NCI-H446 treated with DMSO at 0.1 percent for 48 hours (cell line): ENCODE measurements around the gene RARS1.

Source experiments
- DNase-seq: peaks from one replicate; lab custom pipeline; 2025; lab: John Stamatoyannopoulos, UW

Gene RARS1

GRCh38 chr5:168557389-168557788 is 71.1 kb downstream of the RARS1 start:
- DNase-seq: no peak

GRCh38 chr5:168562279-168562678 is 76.0 kb downstream of the RARS1 start:
- no peak for DNase-seq

GRCh38 chr5:168563959-168564358 is 77.7 kb downstream of the RARS1 start:
- no peak for DNase-seq

DNA sequence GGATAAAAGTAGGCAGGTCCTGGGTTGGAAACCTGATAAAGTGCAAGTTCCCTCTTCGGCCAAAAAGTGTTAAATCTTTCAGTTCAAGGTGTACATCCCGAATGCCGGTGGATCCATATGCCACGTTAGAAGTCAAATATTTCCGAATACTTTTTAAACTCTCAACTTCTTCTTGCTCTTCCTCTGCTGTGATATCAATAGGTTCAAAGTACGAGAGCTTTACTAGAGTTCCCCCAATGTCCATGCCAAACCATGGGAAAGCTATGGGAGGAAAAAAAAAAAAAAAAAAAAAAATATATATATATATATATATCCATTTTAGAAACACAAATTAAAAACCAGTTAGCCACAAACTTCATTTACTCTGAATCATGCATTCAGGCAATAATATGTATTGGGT is 82.5 kb downstream of the RARS1 start:
- DNase-seq: no peak
